ENCODE data around the gene ARPP21. TPM values are rescaled to one million over a fixed set of nuclear protein-coding genes. Genes with fewer than 3 reads are reported as not detected.

ARPP21 gene
- total and polyA plus RNA-seq, 10 donors = 0.07 to 0.39 (median 0.12) TPM; not detected in 7

GRCh38 chr3:35721628-35722027, 82.3 kb downstream of the ARPP21 start:
- intact Hi-C loops (cut with DNase I; ENCODE audit: low total_unique reads) = no loop called here
- no peak for DNase-seq
- Histone ChIP-seq H3K36me3 (no peaks in the 10 kb centered on the region), H3K4me3 (no peak overlapping the region), H3K27me3 (replicated peaks in 1 of 7) (no peaks in the 10 kb centered on the region), H3K4me1 (no peaks in the 10 kb centered on the region), H3K9me3 (no peaks in the 10 kb centered on the region), H3K27ac (no peak overlapping the region)
- TF ChIP-seq CTCF (IDR thresholded peaks at IDR 0.05 in 8 of 11, conservative IDR thresholded peaks at IDR 0.05 in 3 of 11) = no peak
- 83 to 91% (median 85%) methylated on average over 8 of the region's 8 CpGs for WGBS, 5 donors

- Histone ChIP-seq H3K9me3 (no peaks in the 10 kb centered on the region), H3K27me3 (replicated peaks in 1 of 7) (no peaks in the 10 kb centered on the region), H3K36me3 (no peaks in the 10 kb centered on the region), H3K27ac (no peak overlapping the region), H3K4me1 (no peaks in the 10 kb centered on the region), H3K4me3 (no peak overlapping the region)
- intact Hi-C loops (cut with DNase I; ENCODE audit: low total_unique reads) = no loop called here
- no peak for TF ChIP-seq POLR2AphosphoS5 (IDR thresholded peaks at IDR 0.05)
- TF ChIP-seq POLR2A (IDR thresholded peaks at IDR 0.05) = no peak
- TF ChIP-seq CTCF (IDR thresholded peaks at IDR 0.05 in 8 of 11, conservative IDR thresholded peaks at IDR 0.05 in 3 of 11) = no peak
- DNase-seq = no peak
These were observed 83.6 kb downstream of the ARPP21 start for GRCh38 chr3:35722902-35723301.

- no peak for DNase-seq
- Histone ChIP-seq H3K36me3 (no peaks in the 10 kb centered on the region), H3K9me3 (no peaks in the 10 kb centered on the region), H3K27ac (no peak overlapping the region), H3K27me3 (replicated peaks in 1 of 7) (no peaks in the 10 kb centered on the region), H3K4me1 (no peaks in the 10 kb centered on the region), H3K4me3 (no peak overlapping the region)
- TF ChIP-seq POLR2AphosphoS5 (IDR thresholded peaks at IDR 0.05) (no peak), CTCF (IDR thresholded peaks at IDR 0.05 in 8 of 11, conservative IDR thresholded peaks at IDR 0.05 in 3 of 11) (no peak), POLR2A (IDR thresholded peaks at IDR 0.05) (no peak)
- intact Hi-C loops (cut with DNase I; ENCODE audit: low total_unique reads) = no loop called here
These were observed 84.3 kb downstream of the ARPP21 start for GRCh38 chr3:35723480-35724097.

- H3K4me3 ChIP-seq = no peak overlapping the region
- no peaks in the 10 kb centered on the region for H3K27me3 ChIP-seq (replicated peaks in 1 of 7)
- intact Hi-C loops (cut with DNase I; ENCODE audit: low total_unique reads) = no loop called here
- no peaks in the 10 kb centered on the region for H3K36me3 ChIP-seq
- no peaks in the 10 kb centered on the region for H3K9me3 ChIP-seq
- H3K4me1 ChIP-seq = no peaks in the 10 kb centered on the region
- no peak for DNase-seq
- no peak overlapping the region for H3K27ac ChIP-seq
- TF ChIP-seq CTCF (IDR thresholded peaks at IDR 0.05 in 8 of 11, conservative IDR thresholded peaks at IDR 0.05 in 3 of 11) = no peak
- TF ChIP-seq POLR2AphosphoS5 (IDR thresholded peaks at IDR 0.05) = no peak
- TF ChIP-seq POLR2A (IDR thresholded peaks at IDR 0.05) = no peak
- WGBS, 5 donors = 75 to 80% (median 78%) methylated on average over 4 of the region's 4 CpGs
These were observed 84.8 kb downstream of the ARPP21 start for GRCh38 chr3:35724106-35724505.
